T-helper 1 cell treated with Interleukin-12 subunit alpha and Interleukin-12 subunit beta and Interleukin-4 antibody, amounts not matched to agents 30 μg/mL and 1 μg/mL, for 36 hours (primary cell): ENCODE data around the gene PPIB.

Experiments used
- H3K27ac Mint-ChIP-seq: one replicate; pipeline ENCODE4 v1.8.0; 2021; ENCODE audit warnings: mild to moderate bottlenecking, mixed read lengths
- H3K27me3 Mint-ChIP-seq: one replicate; pipeline ENCODE4 v1.8.0; 2021; ENCODE audit warnings: low read depth, mixed read lengths
- H3K36me3 Mint-ChIP-seq: one replicate; pipeline ENCODE4 v1.8.0; 2021; ENCODE audit warnings: low read depth, mixed read lengths
- H3K4me1 Mint-ChIP-seq: one replicate; pipeline ENCODE4 v1.8.0; 2021; ENCODE audit warnings: low read depth, mixed read lengths
- H3K4me3 Mint-ChIP-seq: one replicate; pipeline ENCODE4 v1.8.0; 2021; ENCODE audit warnings: mild to moderate bottlenecking, moderate library complexity, mixed read lengths
- H3K9me3 Mint-ChIP-seq: one replicate; pipeline ENCODE4 v1.8.0; 2021; ENCODE audit warnings: mixed read lengths

PPIB gene

GRCh38 chr15:64162869-64163658 is at the start of gene PPIB:
TSS of gene PPIB (minus strand) at chr15:64163022. CDS start at chr15:64162986, 36 bp downstream.
- peaks cover 44% of the 10 kb centered on the region for H3K4me1 Mint-ChIP-seq
- no peaks in the 10 kb centered on the region for H3K27me3 Mint-ChIP-seq
- H3K9me3 Mint-ChIP-seq = no peaks in the 10 kb centered on the region
- peak within 1 kb of the TSS; percentile 98 for H3K27ac Mint-ChIP-seq
- H3K36me3 Mint-ChIP-seq = peaks cover 32% of the 10 kb centered on the region
- H3K4me3 Mint-ChIP-seq = peak within 1 kb of the TSS; percentile 93

GRCh38 chr15:64211696-64212095 is 48.9 kb upstream of the PPIB start:
- Mint-ChIP-seq H3K9me3 (no peaks in the 10 kb centered on the region), H3K36me3 (peaks cover 15% of the 10 kb centered on the region), H3K27me3 (no peaks in the 10 kb centered on the region), H3K4me3 (no peak overlapping the region), H3K27ac (no peak overlapping the region), H3K4me1 (peaks cover 8% of the 10 kb centered on the region)

- peaks cover 14% of the 10 kb centered on the region for H3K36me3 Mint-ChIP-seq
These were observed 47.5 kb upstream of the PPIB start for GRCh38 chr15:64210371-64210770.

GRCh38 chr15:64209680-64210334 is 47.0 kb upstream of the PPIB start:
- H3K27ac Mint-ChIP-seq = no peak overlapping the region
- H3K36me3 Mint-ChIP-seq = peaks cover 14% of the 10 kb centered on the region
- no peaks in the 10 kb centered on the region for H3K9me3 Mint-ChIP-seq
- H3K27me3 Mint-ChIP-seq = no peaks in the 10 kb centered on the region
- H3K4me3 Mint-ChIP-seq = no peak overlapping the region
- peaks cover 8% of the 10 kb centered on the region for H3K4me1 Mint-ChIP-seq

More at GRCh38 chr15:64210371-64210770, 47.5 kb upstream of the PPIB start:
- H3K27me3 Mint-ChIP-seq = no peaks in the 10 kb centered on the region
- H3K27ac Mint-ChIP-seq = no peak overlapping the region
- no peaks in the 10 kb centered on the region for H3K9me3 Mint-ChIP-seq
- H3K4me1 Mint-ChIP-seq = peaks cover 8% of the 10 kb centered on the region
- no peak overlapping the region for H3K4me3 Mint-ChIP-seq

GRCh38 chr15:64205202-64205601 is 42.4 kb upstream of the PPIB start:
- Mint-ChIP-seq H3K27me3 (no peaks in the 10 kb centered on the region), H3K27ac (no peak overlapping the region), H3K9me3 (no peaks in the 10 kb centered on the region), H3K4me3 (no peak overlapping the region), H3K36me3 (peaks cover 14% of the 10 kb centered on the region), H3K4me1 (no peaks in the 10 kb centered on the region)

- no peak overlapping the region for H3K4me3 Mint-ChIP-seq
- no peaks in the 10 kb centered on the region for H3K27me3 Mint-ChIP-seq
- no peak overlapping the region for H3K27ac Mint-ChIP-seq
- no peaks in the 10 kb centered on the region for H3K9me3 Mint-ChIP-seq
- H3K36me3 Mint-ChIP-seq = peaks cover 24% of the 10 kb centered on the region
- H3K4me1 Mint-ChIP-seq = no peaks in the 10 kb centered on the region
These were observed 34.6 kb upstream of the PPIB start for GRCh38 chr15:64197425-64197824.

GRCh38 chr15:64193971-64194370 is 31.1 kb upstream of the PPIB start:
- Mint-ChIP-seq H3K4me3 (no peak overlapping the region), H3K27ac (no peak overlapping the region)

GRCh38 chr15:64191971-64192830 is 29.4 kb upstream of the PPIB start:
- Mint-ChIP-seq H3K27me3 (no peaks in the 10 kb centered on the region), H3K36me3 (peaks cover 24% of the 10 kb centered on the region), H3K4me1 (peaks cover 18% of the 10 kb centered on the region), H3K27ac (no peak overlapping the region), H3K9me3 (peaks cover 3% of the 10 kb centered on the region), H3K4me3 (no peak overlapping the region)

More at GRCh38 chr15:64193971-64194370, 31.1 kb upstream of the PPIB start:
- Mint-ChIP-seq H3K36me3 (peaks cover 21% of the 10 kb centered on the region), H3K27me3 (no peaks in the 10 kb centered on the region), H3K4me1 (peaks cover 5% of the 10 kb centered on the region), H3K9me3 (peaks cover 3% of the 10 kb centered on the region)

- H3K9me3 Mint-ChIP-seq = peaks cover 3% of the 10 kb centered on the region
- H3K27me3 Mint-ChIP-seq = no peaks in the 10 kb centered on the region
- peak overlapping the region; percentile 79 for H3K27ac Mint-ChIP-seq
- H3K4me1 Mint-ChIP-seq = peaks cover 18% of the 10 kb centered on the region
- H3K36me3 Mint-ChIP-seq = peaks cover 17% of the 10 kb centered on the region
- peak overlapping the region; percentile 17 for H3K4me3 Mint-ChIP-seq
These were observed 24.8 kb upstream of the PPIB start for GRCh38 chr15:64187396-64188191.

GRCh38 chr15:64185146-64185911 is 22.5 kb upstream of the PPIB start:
- H3K4me3 Mint-ChIP-seq = no peak overlapping the region
- peaks cover 3% of the 10 kb centered on the region for H3K9me3 Mint-ChIP-seq
- peaks cover 23% of the 10 kb centered on the region for H3K36me3 Mint-ChIP-seq
- peaks cover 25% of the 10 kb centered on the region for H3K4me1 Mint-ChIP-seq
- H3K27ac Mint-ChIP-seq = no peak overlapping the region
- H3K27me3 Mint-ChIP-seq = no peaks in the 10 kb centered on the region

GRCh38 chr15:64182859-64183370 is 20.1 kb upstream of the PPIB start:
- Mint-ChIP-seq H3K4me1 (peaks cover 14% of the 10 kb centered on the region), H3K27me3 (no peaks in the 10 kb centered on the region)

GRCh38 chr15:64180235-64180824 is 17.5 kb upstream of the PPIB start:
- no peak overlapping the region for H3K27ac Mint-ChIP-seq
- no peaks in the 10 kb centered on the region for H3K27me3 Mint-ChIP-seq
- peaks cover 9% of the 10 kb centered on the region for H3K4me1 Mint-ChIP-seq
- no peaks in the 10 kb centered on the region for H3K9me3 Mint-ChIP-seq
- peaks cover 27% of the 10 kb centered on the region for H3K36me3 Mint-ChIP-seq
- H3K4me3 Mint-ChIP-seq = no peak overlapping the region

More at GRCh38 chr15:64182859-64183370, 20.1 kb upstream of the PPIB start:
- H3K9me3 Mint-ChIP-seq = no peaks in the 10 kb centered on the region
- H3K4me3 Mint-ChIP-seq = no peak overlapping the region
- no peak overlapping the region for H3K27ac Mint-ChIP-seq
- peaks cover 26% of the 10 kb centered on the region for H3K36me3 Mint-ChIP-seq
